ACC112 (cell line): ENCODE data around the gene MYO3B.
A peak's percentile ranks its signal among the peaks of the same experiment; 100 is the strongest.

Experiments used
- H2AFZ ChIP-seq: fragments of 200-600 bp; sonication (generic); one replicate; pipeline ENCODE4 v1.6.0; 2017; ENCODE audit warnings: antibody characterized with exemption, low read length; ENCODE audit not compliant: unreplicated experiment
- H3K27ac ChIP-seq: fragments of 200-600 bp; sonication (generic); 2 replicates; pipeline ENCODE4 v1.5.1; 2014; ENCODE audit warnings: low read depth, mild to moderate bottlenecking, antibody characterized with exemption, low read length, moderate library complexity
- H3K27me3 ChIP-seq: fragments of 200-600 bp; sonication (generic); 2 replicates; pipeline ENCODE4 v1.6.1; 2014; ENCODE audit warnings: mild to moderate bottlenecking, antibody characterized with exemption, low read length, moderate library complexity, mixed read lengths; ENCODE audit not compliant: insufficient read depth
- H3K36me3 ChIP-seq: fragments of 200-600 bp; sonication (generic); 2 replicates; pipeline ENCODE4 v1.6.1; 2016; ENCODE audit warnings: mild to moderate bottlenecking, antibody characterized with exemption, low read length, moderate library complexity, mixed read lengths; ENCODE audit not compliant: insufficient read depth
- H3K4me1 ChIP-seq: fragments of 200-600 bp; sonication (generic); one replicate; pipeline ENCODE4 v1.6.1; 2016; ENCODE audit warnings: low read length, mixed read lengths; ENCODE audit not compliant: insufficient read depth, unreplicated experiment, control insufficient read depth
- H3K4me3 ChIP-seq: fragments of 200-600 bp; sonication (generic); 2 replicates; pipeline ENCODE4 v1.5.1; 2014; ENCODE audit warnings: mild to moderate bottlenecking, low read depth, low read length
- H3K79me2 ChIP-seq: fragments of 200-600 bp; sonication (generic); one replicate; pipeline ENCODE4 v1.6.0; 2016; ENCODE audit warnings: low read length; ENCODE audit not compliant: control insufficient read depth, unreplicated experiment, insufficient read depth

Gene MYO3B

DNA sequence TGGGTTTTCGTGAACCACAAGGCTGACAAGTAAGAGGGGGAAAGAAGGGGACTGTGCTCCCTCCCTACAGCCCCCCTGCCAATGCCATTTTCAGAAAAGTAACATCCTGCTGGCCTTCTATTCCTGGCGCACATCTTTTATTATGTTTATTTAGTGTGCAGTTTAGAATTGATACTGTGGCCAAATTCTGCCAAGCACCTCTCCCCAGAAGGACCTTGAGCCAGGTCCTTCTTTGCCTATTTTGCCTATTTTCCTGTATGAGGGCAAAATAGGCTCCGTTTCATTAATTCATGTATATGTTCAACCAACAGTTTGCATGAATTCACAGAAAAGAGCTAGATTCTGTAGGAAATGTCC lies 136.0 kb downstream of the MYO3B start:
- Histone ChIP-seq H3K4me1 (peaks cover 31% of the 10 kb centered on the region), H3K79me2 (no peaks in the 10 kb centered on the region), H3K36me3 (no peaks in the 10 kb centered on the region), H2AFZ (no peak overlapping the region), H3K27ac (no peak overlapping the region), H3K4me3 (no peak overlapping the region), H3K27me3 (no peaks in the 10 kb centered on the region)

DNA sequence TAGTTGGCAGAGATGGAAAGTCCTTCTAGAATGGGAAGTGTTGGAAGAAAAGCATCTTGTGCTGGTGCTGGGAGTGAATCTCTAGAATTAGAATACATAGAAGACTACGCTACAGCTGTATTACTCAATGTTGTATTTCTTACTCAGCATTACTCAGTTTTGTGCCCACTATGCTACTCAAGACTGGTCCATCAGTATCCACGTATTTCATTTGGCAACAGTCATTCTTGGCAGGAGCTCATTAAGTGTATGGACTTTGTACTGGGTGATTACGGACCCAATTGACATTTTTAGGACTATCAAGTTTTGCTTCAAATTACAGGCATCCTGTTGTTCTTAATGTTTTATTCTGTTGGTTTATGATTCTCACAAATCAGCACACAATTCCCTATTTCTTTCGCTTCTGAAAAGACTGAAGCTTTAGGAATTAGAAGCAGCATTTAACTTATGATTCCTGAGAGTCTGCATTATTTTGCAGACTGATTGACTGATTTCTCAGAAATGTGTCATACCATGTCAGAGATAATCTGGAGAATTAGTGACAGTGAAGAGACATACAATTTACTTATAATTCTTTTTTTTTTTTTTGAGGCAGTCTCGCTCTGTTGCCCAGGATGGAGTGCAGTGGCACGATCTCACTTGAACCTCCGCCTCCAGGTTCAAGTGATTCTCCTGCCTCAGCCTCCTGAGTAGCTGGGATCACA lies 136.9 kb downstream of the MYO3B start:
- Histone ChIP-seq H3K27me3 (no peaks in the 10 kb centered on the region), H3K4me3 (no peak overlapping the region), H3K36me3 (no peaks in the 10 kb centered on the region), H3K4me1 (peaks cover 31% of the 10 kb centered on the region), H3K79me2 (no peaks in the 10 kb centered on the region), H2AFZ (peak overlapping the region; percentile 29), H3K27ac (no peak overlapping the region)

DNA sequence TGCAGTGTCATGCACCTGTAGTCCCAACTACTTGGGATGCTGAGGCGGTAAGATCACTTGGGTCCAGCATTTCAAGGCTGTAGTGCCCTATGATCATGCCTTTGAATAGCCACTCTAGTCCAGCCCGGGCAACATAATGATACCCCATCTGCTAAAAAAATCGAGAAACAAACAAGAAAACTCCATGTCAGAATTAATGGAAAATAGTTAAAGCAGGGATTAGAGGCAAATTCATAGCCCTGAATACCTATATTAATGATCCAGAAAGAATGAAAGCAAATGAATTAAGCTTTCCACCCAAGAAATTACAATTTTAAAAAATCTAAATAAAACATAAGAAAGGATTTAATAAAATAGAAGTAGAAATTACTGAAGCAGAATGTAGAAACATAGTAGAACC lies 143.0 kb downstream of the MYO3B start:
- Histone ChIP-seq H3K4me1 (peaks cover 9% of the 10 kb centered on the region), H3K79me2 (no peaks in the 10 kb centered on the region), H3K4me3 (no peak overlapping the region), H2AFZ (no peak overlapping the region), H3K27ac (no peak overlapping the region), H3K27me3 (no peaks in the 10 kb centered on the region), H3K36me3 (no peaks in the 10 kb centered on the region)

DNA sequence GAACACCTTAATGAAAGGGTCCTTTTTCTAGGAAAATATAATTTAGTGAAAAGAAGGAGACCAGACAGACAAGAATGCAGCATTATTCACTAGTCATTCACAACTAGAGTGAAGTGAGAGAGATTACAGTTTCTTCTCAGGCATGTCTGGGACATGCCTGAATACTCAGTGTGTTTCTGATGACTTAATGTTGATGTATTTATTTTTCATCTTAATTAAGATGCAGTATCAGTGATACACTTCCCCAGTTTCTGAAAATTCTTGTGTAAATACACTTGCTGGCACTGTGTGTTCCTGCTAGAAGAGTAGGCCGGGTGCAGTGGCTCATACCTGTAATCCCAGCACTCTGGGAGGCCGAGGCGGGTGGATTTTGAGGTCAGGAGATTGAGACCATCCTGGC lies 143.6 kb downstream of the MYO3B start:
- H2AFZ ChIP-seq: no peak overlapping the region
- H3K79me2 ChIP-seq: no peaks in the 10 kb centered on the region
- no peak overlapping the region for H3K27ac ChIP-seq
- H3K36me3 ChIP-seq: no peaks in the 10 kb centered on the region
- no peak overlapping the region for H3K4me3 ChIP-seq
- peaks cover 3% of the 10 kb centered on the region for H3K4me1 ChIP-seq
- no peaks in the 10 kb centered on the region for H3K27me3 ChIP-seq

DNA sequence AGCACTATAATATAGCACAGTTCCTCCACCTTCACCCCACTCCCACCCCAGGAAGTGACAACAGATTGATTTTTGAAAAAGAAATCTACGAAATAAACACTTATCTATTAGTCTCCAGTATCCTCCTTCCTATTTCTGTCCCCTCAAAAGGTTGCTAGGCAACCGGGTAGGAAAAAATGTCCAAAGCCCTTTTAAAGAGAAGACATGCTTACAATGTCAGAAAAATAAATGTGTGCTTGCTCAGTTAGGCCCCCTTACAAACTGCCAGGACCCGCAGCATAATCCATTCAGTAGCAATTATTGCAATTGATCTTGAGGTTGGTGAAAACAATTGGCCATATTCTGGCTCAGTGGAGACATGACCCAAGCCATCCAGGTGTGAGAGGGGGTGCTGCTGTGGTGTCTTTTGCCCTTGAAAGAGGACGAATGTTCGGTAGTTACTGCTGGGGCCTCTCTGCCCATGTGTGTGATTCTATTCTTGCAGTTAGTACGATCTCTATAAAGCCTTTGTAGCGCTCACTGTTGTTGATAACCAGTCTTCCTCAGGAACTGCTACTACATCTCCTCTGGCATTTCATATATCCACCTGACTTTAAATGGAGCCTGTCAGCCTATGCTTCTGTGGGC lies 144.3 kb downstream of the MYO3B start:
- Histone ChIP-seq H3K4me3 (no peak overlapping the region), H3K27me3 (no peaks in the 10 kb centered on the region), H3K4me1 (no peaks in the 10 kb centered on the region), H2AFZ (no peak overlapping the region), H3K79me2 (no peaks in the 10 kb centered on the region), H3K36me3 (no peaks in the 10 kb centered on the region), H3K27ac (no peak overlapping the region)

GRCh38 chr2:170323743-170324142 lies 145.8 kb downstream of the MYO3B start:
- Histone ChIP-seq H3K27me3 (no peaks in the 10 kb centered on the region), H3K27ac (no peak overlapping the region), H3K79me2 (no peaks in the 10 kb centered on the region), H3K4me1 (no peaks in the 10 kb centered on the region), H3K36me3 (no peaks in the 10 kb centered on the region), H2AFZ (no peak overlapping the region), H3K4me3 (no peak overlapping the region)

- Histone ChIP-seq H3K79me2 (no peaks in the 10 kb centered on the region), H3K4me3 (no peak overlapping the region), H3K36me3 (no peaks in the 10 kb centered on the region), H2AFZ (no peak overlapping the region), H3K4me1 (no peaks in the 10 kb centered on the region), H3K27ac (no peak overlapping the region), H3K27me3 (no peaks in the 10 kb centered on the region)
These were observed 146.7 kb downstream of the MYO3B start for GRCh38 chr2:170324640-170325046.

DNA sequence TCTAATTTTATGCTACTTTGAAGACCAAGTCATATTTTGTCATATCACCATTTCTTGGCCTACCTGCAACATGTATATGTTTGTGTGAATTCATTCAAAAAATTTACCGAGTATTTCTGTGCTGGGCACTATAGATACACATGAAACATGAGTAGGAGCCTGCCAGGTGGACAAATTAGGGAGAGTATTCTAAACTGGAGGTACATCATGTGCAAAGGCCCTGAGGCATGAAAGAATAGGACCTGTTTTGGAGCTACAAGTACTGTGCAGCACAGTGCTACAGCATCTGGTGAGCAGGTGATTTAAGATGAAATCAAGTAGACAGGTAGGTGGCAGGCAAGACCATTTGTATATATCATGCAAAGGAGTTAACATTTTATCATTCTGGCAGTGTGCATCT lies 152.9 kb downstream of the MYO3B start:
- no peaks in the 10 kb centered on the region for H3K79me2 ChIP-seq
- no peaks in the 10 kb centered on the region for H3K4me1 ChIP-seq
- peaks cover 32% of the 10 kb centered on the region for H3K27me3 ChIP-seq
- no peaks in the 10 kb centered on the region for H3K36me3 ChIP-seq
- no peak overlapping the region for H3K4me3 ChIP-seq
- no peak overlapping the region for H2AFZ ChIP-seq
- H3K27ac ChIP-seq: no peak overlapping the region

DNA sequence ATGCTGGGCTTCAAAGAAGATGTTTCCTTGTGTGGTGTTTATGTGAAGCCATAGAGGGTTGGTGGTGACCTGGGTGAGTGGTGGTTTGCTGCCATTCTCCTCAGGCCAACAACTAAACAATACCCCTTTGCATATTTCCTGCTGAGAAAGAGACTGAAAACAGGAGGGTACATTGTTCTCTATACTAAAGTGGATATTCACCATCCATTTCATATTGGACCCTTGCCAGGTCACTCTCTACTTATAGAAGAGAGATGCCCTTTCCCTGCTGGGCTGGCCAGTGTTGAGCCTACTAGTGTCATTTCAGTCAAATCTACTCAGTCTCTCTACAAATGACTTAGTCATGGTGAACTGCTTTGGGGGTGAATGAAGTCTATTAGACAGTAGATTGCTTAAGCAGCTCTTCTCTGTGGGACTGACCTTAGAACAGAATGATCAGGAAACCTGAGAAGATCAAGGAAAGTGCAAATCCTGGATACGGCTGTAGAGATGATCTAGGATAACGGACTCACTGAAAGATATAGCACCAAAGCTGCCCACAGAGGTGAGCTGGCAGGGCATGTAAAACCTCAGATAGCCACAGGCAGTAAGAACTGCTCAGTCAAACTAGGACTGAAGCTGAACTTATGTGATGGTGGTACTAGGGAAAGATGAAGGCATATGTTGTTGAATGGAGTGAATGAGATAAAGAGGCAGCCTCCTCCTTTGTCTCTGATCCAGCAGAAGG lies 154.9 kb downstream of the MYO3B start:
- H2AFZ ChIP-seq: no peak overlapping the region
- no peaks in the 10 kb centered on the region for H3K36me3 ChIP-seq
- H3K4me3 ChIP-seq: no peak overlapping the region
- no peak overlapping the region for H3K27ac ChIP-seq
- H3K79me2 ChIP-seq: no peaks in the 10 kb centered on the region
- H3K4me1 ChIP-seq: no peaks in the 10 kb centered on the region
- H3K27me3 ChIP-seq: peaks cover 33% of the 10 kb centered on the region

DNA sequence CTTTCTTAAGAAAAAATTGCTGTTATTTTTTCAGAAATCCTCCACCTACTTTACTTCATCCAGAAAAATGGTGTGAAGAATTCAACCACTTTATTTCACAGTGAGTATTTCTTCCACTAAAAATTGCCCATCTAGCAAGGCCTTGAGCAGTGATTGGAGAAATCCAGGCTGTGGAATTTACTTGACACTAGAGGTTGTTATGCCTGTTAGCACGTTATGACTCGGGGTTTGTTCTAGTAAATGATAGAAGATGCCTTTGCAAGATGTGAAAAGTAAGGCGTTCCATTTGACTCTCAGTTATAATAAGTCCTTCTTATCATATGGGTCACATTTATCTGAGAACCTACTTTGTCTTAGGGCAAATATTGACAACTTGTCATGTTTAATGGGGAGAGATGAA lies 157.4 kb downstream of the MYO3B start:
- H3K79me2 ChIP-seq: no peaks in the 10 kb centered on the region
- H3K27me3 ChIP-seq: peaks cover 49% of the 10 kb centered on the region
- no peak overlapping the region for H3K27ac ChIP-seq

GRCh38 chr2:170336408-170336807 lies 158.5 kb downstream of the MYO3B start:
- no peak overlapping the region for H3K27ac ChIP-seq
- H2AFZ ChIP-seq: no peak overlapping the region
- no peaks in the 10 kb centered on the region for H3K4me1 ChIP-seq
- no peaks in the 10 kb centered on the region for H3K36me3 ChIP-seq
- no peak overlapping the region for H3K4me3 ChIP-seq
- no peaks in the 10 kb centered on the region for H3K79me2 ChIP-seq
- H3K27me3 ChIP-seq: peaks cover 53% of the 10 kb centered on the region

More for the DNA sequence above, 157.4 kb downstream of the MYO3B start:
- Histone ChIP-seq H3K4me3 (no peak overlapping the region), H3K4me1 (no peaks in the 10 kb centered on the region), H2AFZ (no peak overlapping the region), H3K36me3 (no peaks in the 10 kb centered on the region)
